K562 (cell line): ENCODE data around the gene GLP2R. TPM values are rescaled to one million over a fixed set of nuclear protein-coding genes. Genes with fewer than 3 reads are reported as not detected.

ENCODE experiments used
- ATAC-seq: fragments of 200-7000 bp; cut with Tn5 transposase; 3 replicates; pipeline ENCODE4 v1.9.1; 2020; ENCODE audit warnings: moderate library complexity
- BruUV-seq: library from RNA; stranded (reverse); fragments of 400-500 nt; replicated peaks from 2 replicates; lab custom pipeline; 2021; lab: Mats Ljungman, UMichigan
- CTCF ChIA-PET: fragments of 300-600 bp; formaldehyde crosslinking; extraction: SDS; loops from one replicate; lab custom pipeline; 2021; ENCODE audit warnings: low intra/inter-chr PET ratio; lab: Yijun Ruan, JAX
- POLR2A ChIA-PET: fragments of 300-600, 350-650 bp; sonication (Branson Sonifier 250); formaldehyde crosslinking; extraction: SDS; loops from one replicate; lab custom pipeline; 2021; ENCODE audit warnings: antibody characterized with exemption, inconsistent platforms; lab: Yijun Ruan, JAX
- DNase-seq, 4 experiments: peaks; one replicate each; pipeline versions ENCODE4 v3.0.0 to v3.0.0-alpha.2; 2011 to 2018; ENCODE audit warnings: low spot score in 3 of 4, mixed read lengths in 3 of 4; ENCODE audit errors: extremely low read depth in 1 of 4
- FAIRE-seq: peaks from 2 replicates; lab custom pipeline; 2011; peaks lifted over from hg19 to GRCh38; lab: Jason Lieb, UNC
- H2AFZ ChIP-seq: 2 replicates; pipeline ENCODE4 v1.6.0; 2011; ENCODE audit warnings: low read depth, low read length, control low read depth, inconsistent platforms
- H3K27ac ChIP-seq: fragments of 200-600 bp; 3 replicates; pipeline ENCODE4 v1.8.0; 2011; ENCODE audit warnings: low read depth, mild to moderate bottlenecking, control low read depth, inconsistent platforms, low read length, moderate library complexity, mixed read lengths; ENCODE audit errors: extremely low read depth
- H3K27me3 ChIP-seq, 2 experiments: fragments of 300-600 bp in 1 of 2; 2 replicates in 1 of 2; 3 replicates in 1 of 2; pipeline versions ENCODE4 v1.6.0 to v1.8.0; 2011; ENCODE audit warnings: inconsistent platforms in 2 of 2, low read length in 2 of 2, mild to moderate bottlenecking in 1 of 2, mixed read lengths in 1 of 2, moderate library complexity in 1 of 2; ENCODE audit not compliant: control insufficient read depth in 2 of 2, insufficient read depth in 2 of 2
- H3K36me3 ChIP-seq: fragments of 300-600 bp; 3 replicates; pipeline ENCODE4 v1.8.0; 2011; ENCODE audit warnings: mild to moderate bottlenecking, low read length, inconsistent platforms; ENCODE audit not compliant: control insufficient read depth, insufficient read depth
- H3K4me1 ChIP-seq, 2 experiments: fragments of 200-600 bp in 1 of 2; replicated peaks in 1 of 2; 2 replicates in 1 of 2; 3 replicates in 1 of 2; pipeline versions ENCODE4 v1.5.1 to v1.8.0; 2011; ENCODE audit warnings: inconsistent platforms in 2 of 2, low read length in 2 of 2, mild to moderate bottlenecking in 1 of 2, mixed read lengths in 1 of 2, moderate library complexity in 1 of 2; ENCODE audit not compliant: control insufficient read depth in 2 of 2, insufficient read depth in 2 of 2
- H3K4me2 ChIP-seq: 2 replicates; pipeline ENCODE4 v1.6.1; 2011; ENCODE audit warnings: low read length, control low read depth, inconsistent platforms, mixed read lengths; ENCODE audit not compliant: insufficient read depth
- H3K4me3 ChIP-seq: fragments of 200-600 bp; sonication (generic), shearing (Covaris generic); 2 replicates; pipeline ENCODE4 v1.5.1; 2016; ENCODE audit warnings: control low read depth, inconsistent platforms
- H3K79me2 ChIP-seq: fragments of 200-600 bp; 3 replicates; pipeline ENCODE4 v1.8.0; 2011; ENCODE audit warnings: low read length, inconsistent platforms; ENCODE audit not compliant: control insufficient read depth, insufficient read depth
- H3K9ac ChIP-seq, 2 experiments: 2 replicates each; pipeline versions ENCODE4 v1.6.0 to v1.6.1; 2011; ENCODE audit warnings: low read depth in 2 of 2, low read length in 2 of 2, control low read depth in 1 of 2, inconsistent platforms in 1 of 2, mild to moderate bottlenecking in 1 of 2, mixed read lengths in 1 of 2; ENCODE audit not compliant: insufficient read depth in 1 of 2
- H3K9me1 ChIP-seq: one replicate; pipeline ENCODE4 v1.6.0; 2011; ENCODE audit warnings: inconsistent platforms, mild to moderate bottlenecking, low read length, moderate library complexity; ENCODE audit not compliant: control insufficient read depth, insufficient read depth
- H3K9me3 ChIP-seq: replicated peaks from 2 replicates; pipeline ENCODE4 v1.5.1; 2011; ENCODE audit warnings: low read depth, low read length, inconsistent platforms; ENCODE audit not compliant: control insufficient read depth, insufficient read depth
- H4K20me1 ChIP-seq: replicated peaks from 2 replicates; pipeline ENCODE4 v1.6.1; 2011; ENCODE audit warnings: low read length, inconsistent platforms, mixed read lengths; ENCODE audit not compliant: control insufficient read depth, insufficient read depth
- BRF1 ChIP-seq: IDR thresholded peaks from 3 replicates; pipeline ENCODE4 v1.6.1; 2011; ENCODE audit warnings: borderline replicate concordance, mild to moderate bottlenecking; ENCODE audit not compliant: insufficient read length; ENCODE audit errors: extremely low read depth
- CEBPG ChIP-seq, 3 experiments: fragments of 200-800 bp in 1 of 3; sonication (Bioruptor generic) in 1 of 3; sonication (generic) in 1 of 3; formaldehyde crosslinking in 1 of 3; IDR thresholded peaks in 2 of 3; conservative IDR thresholded peaks in 1 of 3; 2 replicates each; pipeline versions ENCODE4 v1.6.1 to v1.8.0; 2016 to 2022; ENCODE audit warnings: missing compliant biosample characterization in 2 of 3, missing genetic modification characterization in 2 of 3, mild to moderate bottlenecking in 1 of 3, missing genetic modification reagents in 1 of 3
- DDX20 ChIP-seq: fragments of 450-650 bp; IDR thresholded peaks from 2 replicates; pipeline ENCODE4 v1.6.1; 2016; ENCODE audit warnings: missing genetic modification characterization, low read depth, mild to moderate bottlenecking, missing compliant biosample characterization, moderate library complexity
- NFE2 ChIP-seq: IDR thresholded peaks from 2 replicates; pipeline ENCODE4 v1.6.1; 2014; ENCODE audit warnings: antibody characterized with exemption, low read depth
- SMARCE1 ChIP-seq: fragments of 450-650 bp; IDR thresholded peaks from 2 replicates; pipeline ENCODE4 v1.7.1; 2016; ENCODE audit warnings: mild to moderate bottlenecking
- U2AF2 ChIP-seq: fragments of 200-400 bp; formaldehyde crosslinking; optimal IDR thresholded peaks from 2 replicates; pipeline ENCODE3; 2017; ENCODE audit warnings: low read depth, mild to moderate bottlenecking, low read length
- ZNF311 ChIP-seq: fragments of 250-450 bp; sonication (Bioruptor Pico); IDR thresholded peaks from 2 replicates; pipeline ENCODE4 v1.4.0; 2020; ENCODE audit warnings: mild to moderate bottlenecking, moderate library complexity
- WGBS: fragments of 100-300 bp; shearing (Covaris generic); methylation state at CpG from one replicate; pipeline ENCODE4 v1.1.6; 2016; ENCODE audit warnings: low coverage, mixed read lengths; ENCODE audit not compliant: insufficient coverage; ENCODE audit errors: missing lambda C conversion rate; 5-methylcytosine and 5-hydroxymethylcytosine counted together
- in situ Hi-C: fragments of 300-500 bp; cut with MboI; formaldehyde crosslinking; loops from 4 replicates; pipeline ENCODE4 v1.15.0; 2018; ENCODE audit warnings: inconsistent platforms, mixed read lengths
- intact Hi-C: fragments of 100-400 bp; cut with micrococcal nuclease; formaldehyde crosslinking; loops from 2 replicates; pipeline ENCODE4 v1.14.2; 2022
- polyA plus RNA-seq, 8 experiments: library from polyadenylated mRNA; depleted of rRNA in 4 of 8; stranded (reverse) in 5 of 8; unstranded in 3 of 8; fragments of >200 nt; fragmentation: Nextera tagmentation in 2 of 8; fragmentation: Illumina TruSeq in 1 of 8; extraction: Ambion mirVana in 2 of 8; extraction: Trizol in 1 of 8; gene quantifications; 2 replicates each; pipeline versions ENCODE4 v1.2.1 to v1.2.3, GENCODE V29; 2011 to 2014; ENCODE audit warnings: inconsistent platforms in 1 of 8, missing spikeins in 1 of 8
- total RNA-seq, 7 experiments: library from RNA; depleted of rRNA in 6 of 7; stranded (reverse); fragments of >200 nt in 6 of 7; fragmentation: Illumina TruSeq in 2 of 7; extraction: Trizol in 2 of 7; gene quantifications; 2 replicates each; pipeline versions ENCODE4 v1.2.1 to v1.2.3, GENCODE V29; 2011 to 2021; ENCODE audit warnings: low replicate concordance in 1 of 7
- TF ChIP-seq, protein P1 (sequence below): fragments of 450-650 bp; IDR thresholded peaks from 2 replicates; pipeline ENCODE4 v1.6.1; 2016; ENCODE audit warnings: mild to moderate bottlenecking, moderate library complexity
- TF ChIP-seq, protein P2 (sequence below): fragments of 450-650 bp; formaldehyde crosslinking; IDR thresholded peaks from 2 replicates; pipeline ENCODE4 v1.4.0; 2020; ENCODE audit warnings: mild to moderate bottlenecking, moderate library complexity

Gene GLP2R
- total and polyA plus RNA-seq, 9 of the 15 experiments (the other 6 are each of a cell fraction or from before 2014, with no cell fraction given) = not detected

DNA sequence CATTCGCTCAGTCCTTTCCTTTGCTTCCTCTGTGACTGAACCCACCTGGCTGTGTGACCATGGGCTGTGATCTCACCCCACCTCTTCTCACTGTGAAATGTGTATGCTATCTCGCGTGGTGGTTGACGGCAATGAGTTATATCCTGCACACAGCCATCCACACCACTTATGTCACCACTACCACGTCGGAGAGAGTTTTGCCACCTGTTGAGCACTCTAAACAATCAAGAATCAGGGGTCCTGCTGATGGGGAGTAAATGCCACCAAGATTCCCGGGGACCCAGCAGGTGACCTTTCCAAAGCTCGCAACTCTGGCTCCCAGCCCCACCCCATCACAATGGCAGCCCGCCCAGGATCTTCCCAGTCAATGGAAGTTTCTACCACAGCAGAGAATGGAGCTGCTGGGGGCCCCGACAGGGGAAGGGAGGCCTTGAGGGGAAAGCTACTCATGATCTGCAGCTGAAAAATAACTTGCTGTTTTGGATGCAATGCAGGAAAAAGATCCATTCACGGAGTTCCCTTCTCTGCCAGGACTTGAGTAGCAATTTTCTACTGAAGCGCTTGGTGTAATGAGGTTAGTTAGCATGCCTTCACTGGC is 105.5 kb downstream of the GLP2R start:
- ChIA-PET CTCF (no interaction called here), POLR2A (interaction anchor here (0.6 kb wide), 1 partner anchor 14 kb away, joined by 3 read pairs; no protein-coding TSS in a partner anchor)
- intact Hi-C loops (no loop called here), in situ Hi-C loops (no loop called here)
- Histone ChIP-seq H3K79me2 (no peaks in the 10 kb centered on the region), H3K9me3 (no peaks in the 10 kb centered on the region), H3K27ac (no peak overlapping the region), H3K9me1 (no peaks in the 10 kb centered on the region), H3K9ac (no peak overlapping the region), H3K36me3 (no peaks in the 10 kb centered on the region), H3K4me1 (no peaks in the 10 kb centered on the region), H3K4me2 (no peak overlapping the region), H4K20me1 (no peaks in the 10 kb centered on the region), H3K27me3 (peaks cover 0 to 6% of the 10 kb centered on the region in 2 experiments; a peak in 3 of 5 replicates), H2AFZ (no peak overlapping the region), H3K4me3 (no peak overlapping the region)
- under 1% methylated on average over 10 of the region's 12 CpGs for WGBS
- no TSS peak for BruUV-seq
- DNase-seq (no peak), ATAC-seq (no peak), FAIRE-seq (no peak)
- TF ChIP-seq NFE2 = no peak
- TF ChIP-seq, protein P1, sequence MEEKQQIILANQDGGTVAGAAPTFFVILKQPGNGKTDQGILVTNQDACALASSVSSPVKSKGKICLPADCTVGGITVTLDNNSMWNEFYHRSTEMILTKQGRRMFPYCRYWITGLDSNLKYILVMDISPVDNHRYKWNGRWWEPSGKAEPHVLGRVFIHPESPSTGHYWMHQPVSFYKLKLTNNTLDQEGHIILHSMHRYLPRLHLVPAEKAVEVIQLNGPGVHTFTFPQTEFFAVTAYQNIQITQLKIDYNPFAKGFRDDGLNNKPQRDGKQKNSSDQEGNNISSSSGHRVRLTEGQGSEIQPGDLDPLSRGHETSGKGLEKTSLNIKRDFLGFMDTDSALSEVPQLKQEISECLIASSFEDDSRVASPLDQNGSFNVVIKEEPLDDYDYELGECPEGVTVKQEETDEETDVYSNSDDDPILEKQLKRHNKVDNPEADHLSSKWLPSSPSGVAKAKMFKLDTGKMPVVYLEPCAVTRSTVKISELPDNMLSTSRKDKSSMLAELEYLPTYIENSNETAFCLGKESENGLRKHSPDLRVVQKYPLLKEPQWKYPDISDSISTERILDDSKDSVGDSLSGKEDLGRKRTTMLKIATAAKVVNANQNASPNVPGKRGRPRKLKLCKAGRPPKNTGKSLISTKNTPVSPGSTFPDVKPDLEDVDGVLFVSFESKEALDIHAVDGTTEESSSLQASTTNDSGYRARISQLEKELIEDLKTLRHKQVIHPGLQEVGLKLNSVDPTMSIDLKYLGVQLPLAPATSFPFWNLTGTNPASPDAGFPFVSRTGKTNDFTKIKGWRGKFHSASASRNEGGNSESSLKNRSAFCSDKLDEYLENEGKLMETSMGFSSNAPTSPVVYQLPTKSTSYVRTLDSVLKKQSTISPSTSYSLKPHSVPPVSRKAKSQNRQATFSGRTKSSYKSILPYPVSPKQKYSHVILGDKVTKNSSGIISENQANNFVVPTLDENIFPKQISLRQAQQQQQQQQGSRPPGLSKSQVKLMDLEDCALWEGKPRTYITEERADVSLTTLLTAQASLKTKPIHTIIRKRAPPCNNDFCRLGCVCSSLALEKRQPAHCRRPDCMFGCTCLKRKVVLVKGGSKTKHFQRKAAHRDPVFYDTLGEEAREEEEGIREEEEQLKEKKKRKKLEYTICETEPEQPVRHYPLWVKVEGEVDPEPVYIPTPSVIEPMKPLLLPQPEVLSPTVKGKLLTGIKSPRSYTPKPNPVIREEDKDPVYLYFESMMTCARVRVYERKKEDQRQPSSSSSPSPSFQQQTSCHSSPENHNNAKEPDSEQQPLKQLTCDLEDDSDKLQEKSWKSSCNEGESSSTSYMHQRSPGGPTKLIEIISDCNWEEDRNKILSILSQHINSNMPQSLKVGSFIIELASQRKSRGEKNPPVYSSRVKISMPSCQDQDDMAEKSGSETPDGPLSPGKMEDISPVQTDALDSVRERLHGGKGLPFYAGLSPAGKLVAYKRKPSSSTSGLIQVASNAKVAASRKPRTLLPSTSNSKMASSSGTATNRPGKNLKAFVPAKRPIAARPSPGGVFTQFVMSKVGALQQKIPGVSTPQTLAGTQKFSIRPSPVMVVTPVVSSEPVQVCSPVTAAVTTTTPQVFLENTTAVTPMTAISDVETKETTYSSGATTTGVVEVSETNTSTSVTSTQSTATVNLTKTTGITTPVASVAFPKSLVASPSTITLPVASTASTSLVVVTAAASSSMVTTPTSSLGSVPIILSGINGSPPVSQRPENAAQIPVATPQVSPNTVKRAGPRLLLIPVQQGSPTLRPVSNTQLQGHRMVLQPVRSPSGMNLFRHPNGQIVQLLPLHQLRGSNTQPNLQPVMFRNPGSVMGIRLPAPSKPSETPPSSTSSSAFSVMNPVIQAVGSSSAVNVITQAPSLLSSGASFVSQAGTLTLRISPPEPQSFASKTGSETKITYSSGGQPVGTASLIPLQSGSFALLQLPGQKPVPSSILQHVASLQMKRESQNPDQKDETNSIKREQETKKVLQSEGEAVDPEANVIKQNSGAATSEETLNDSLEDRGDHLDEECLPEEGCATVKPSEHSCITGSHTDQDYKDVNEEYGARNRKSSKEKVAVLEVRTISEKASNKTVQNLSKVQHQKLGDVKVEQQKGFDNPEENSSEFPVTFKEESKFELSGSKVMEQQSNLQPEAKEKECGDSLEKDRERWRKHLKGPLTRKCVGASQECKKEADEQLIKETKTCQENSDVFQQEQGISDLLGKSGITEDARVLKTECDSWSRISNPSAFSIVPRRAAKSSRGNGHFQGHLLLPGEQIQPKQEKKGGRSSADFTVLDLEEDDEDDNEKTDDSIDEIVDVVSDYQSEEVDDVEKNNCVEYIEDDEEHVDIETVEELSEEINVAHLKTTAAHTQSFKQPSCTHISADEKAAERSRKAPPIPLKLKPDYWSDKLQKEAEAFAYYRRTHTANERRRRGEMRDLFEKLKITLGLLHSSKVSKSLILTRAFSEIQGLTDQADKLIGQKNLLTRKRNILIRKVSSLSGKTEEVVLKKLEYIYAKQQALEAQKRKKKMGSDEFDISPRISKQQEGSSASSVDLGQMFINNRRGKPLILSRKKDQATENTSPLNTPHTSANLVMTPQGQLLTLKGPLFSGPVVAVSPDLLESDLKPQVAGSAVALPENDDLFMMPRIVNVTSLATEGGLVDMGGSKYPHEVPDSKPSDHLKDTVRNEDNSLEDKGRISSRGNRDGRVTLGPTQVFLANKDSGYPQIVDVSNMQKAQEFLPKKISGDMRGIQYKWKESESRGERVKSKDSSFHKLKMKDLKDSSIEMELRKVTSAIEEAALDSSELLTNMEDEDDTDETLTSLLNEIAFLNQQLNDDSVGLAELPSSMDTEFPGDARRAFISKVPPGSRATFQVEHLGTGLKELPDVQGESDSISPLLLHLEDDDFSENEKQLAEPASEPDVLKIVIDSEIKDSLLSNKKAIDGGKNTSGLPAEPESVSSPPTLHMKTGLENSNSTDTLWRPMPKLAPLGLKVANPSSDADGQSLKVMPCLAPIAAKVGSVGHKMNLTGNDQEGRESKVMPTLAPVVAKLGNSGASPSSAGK = no peak
- no peak for TF ChIP-seq U2AF2
- TF ChIP-seq BRF1 = no peak
- TF ChIP-seq, protein P2, sequence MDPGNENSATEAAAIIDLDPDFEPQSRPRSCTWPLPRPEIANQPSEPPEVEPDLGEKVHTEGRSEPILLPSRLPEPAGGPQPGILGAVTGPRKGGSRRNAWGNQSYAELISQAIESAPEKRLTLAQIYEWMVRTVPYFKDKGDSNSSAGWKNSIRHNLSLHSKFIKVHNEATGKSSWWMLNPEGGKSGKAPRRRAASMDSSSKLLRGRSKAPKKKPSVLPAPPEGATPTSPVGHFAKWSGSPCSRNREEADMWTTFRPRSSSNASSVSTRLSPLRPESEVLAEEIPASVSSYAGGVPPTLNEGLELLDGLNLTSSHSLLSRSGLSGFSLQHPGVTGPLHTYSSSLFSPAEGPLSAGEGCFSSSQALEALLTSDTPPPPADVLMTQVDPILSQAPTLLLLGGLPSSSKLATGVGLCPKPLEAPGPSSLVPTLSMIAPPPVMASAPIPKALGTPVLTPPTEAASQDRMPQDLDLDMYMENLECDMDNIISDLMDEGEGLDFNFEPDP (CRISPR knock-in tag) = no peak
- TF ChIP-seq ZNF311 = no peak
- no peak for TF ChIP-seq DDX20 (tag)
- no peak for TF ChIP-seq CEBPG (CRISPR knock-in tag; IDR thresholded peaks at IDR 0.05)
- no peak for TF ChIP-seq CEBPG (tag; conservative IDR thresholded peaks at IDR 0.05 in 1 of 2, IDR thresholded peaks at IDR 0.05 in 1 of 2)
- TF ChIP-seq SMARCE1 = no peak
